GM21786 (cell line): ENCODE results near the gene TTYH2.
"Not testable (repeated sequence)": the region's sequence is repeated elsewhere in the genome, so short reads cannot be mapped to it uniquely, and the experiment has no call there.

ENCODE experiments used
- ATAC-seq: cut with Tn5 transposase; IDR thresholded peaks from one replicate; pipeline ENCODE4 v1.9.1; 2021; ENCODE audit not compliant: unreplicated experiment

The TTYH2 gene

DNA sequence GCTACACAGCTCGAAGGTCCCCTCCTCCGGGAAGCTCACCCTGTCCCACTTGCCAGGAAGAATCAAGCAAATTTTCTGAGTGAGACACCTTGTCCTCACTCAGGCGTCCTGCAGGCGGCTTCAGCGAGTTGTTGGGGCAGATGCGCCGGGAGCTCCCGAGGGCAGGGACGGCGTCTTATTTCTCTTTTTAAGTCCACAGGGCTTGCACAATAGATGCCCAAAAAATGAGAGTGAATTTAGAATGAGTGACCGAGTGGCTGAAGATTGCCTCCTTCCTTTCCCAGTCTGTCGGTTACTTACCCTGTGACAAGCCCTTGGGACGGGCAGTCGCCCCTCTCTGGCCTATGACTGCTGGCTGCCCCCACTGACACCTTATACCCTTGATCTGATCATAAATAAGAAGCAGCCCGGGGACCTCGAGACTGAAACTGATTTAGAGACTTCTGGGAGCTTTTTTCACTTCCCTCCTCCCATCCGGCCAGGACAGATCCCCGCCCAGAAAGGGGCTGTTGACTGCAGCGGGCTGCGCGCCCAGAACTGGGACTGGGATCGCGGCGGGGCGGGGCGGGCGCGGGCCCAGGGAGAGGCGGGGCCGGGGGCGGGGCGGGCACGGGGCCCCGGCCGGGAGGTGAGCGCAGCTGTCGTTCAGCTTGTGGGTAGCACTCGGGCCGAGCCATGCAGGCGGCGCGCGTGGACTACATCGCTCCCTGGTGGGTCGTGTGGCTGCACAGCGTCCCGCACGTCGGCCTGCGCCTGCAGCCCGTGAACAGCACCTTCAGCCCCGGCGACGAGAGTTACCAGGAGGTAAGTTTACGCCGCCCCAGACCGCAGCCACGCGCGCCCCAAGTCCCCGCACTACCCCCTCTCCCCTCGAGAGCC is at the start of gene TTYH2:
Gene TTYH2 (plus strand): TSS at position 659 of the 879 bp plus-strand sequence. CDS start 17 bp downstream, at position 676.
- ATAC-seq = peak; percentile 59

GRCh38 chr17:74163836-74164235 is 49.5 kb upstream of the TTYH2 start:
- no peak for ATAC-seq

DNA sequence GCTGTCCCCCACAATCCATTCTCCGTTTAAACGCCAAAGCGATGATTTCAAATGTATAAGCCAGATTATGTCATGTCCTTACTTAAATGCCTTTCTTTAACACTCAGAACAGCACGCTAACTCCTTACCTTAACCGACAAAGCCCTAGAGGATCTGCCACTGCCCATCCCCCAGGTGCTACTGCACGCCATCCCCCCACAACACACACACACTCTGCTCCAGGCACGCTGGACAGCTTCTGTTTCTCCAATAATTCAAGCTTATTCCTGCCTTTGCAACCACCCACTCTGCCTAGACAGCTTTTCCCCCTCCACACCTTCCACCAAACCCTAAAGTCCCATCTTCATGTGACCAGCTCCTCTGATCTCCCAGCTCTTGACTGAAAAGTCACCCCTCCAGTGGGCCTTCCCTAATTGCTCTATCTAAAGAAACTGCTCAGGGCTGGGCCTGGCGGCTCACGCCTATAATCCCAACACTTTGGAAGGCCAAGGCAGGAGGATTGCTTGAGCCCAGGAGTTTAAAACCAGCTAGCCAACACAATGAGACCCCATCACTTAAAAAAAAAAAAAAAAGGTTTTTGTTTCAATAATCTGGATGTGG is 48.8 kb upstream of the TTYH2 start:
- no peak for ATAC-seq

DNA sequence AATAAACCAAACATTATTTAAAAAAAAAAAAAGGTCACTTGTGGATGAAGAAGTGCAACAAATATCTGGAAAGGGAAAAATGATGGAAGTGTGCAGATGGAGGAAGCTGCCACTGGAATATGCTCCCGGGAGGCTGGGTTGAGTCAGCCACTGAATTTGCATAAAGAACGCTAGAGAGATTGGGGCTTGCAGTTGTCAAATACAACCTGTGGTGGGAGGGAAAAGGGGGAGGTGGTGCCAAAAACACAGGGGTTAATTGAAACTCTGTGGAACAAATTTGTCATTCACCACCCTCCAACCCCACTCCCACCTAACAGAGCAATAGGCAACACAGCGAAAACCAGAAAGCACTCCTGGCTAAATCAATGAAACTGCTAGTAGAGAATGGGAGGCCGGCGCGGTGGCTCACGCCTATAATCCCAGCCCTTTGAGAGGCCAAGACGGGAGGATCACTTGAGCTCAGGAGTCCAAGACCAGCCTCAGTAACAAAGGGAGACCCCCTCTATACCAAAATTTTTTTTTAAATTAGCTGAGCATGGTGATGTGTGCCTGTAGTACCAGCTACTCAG is 47.5 kb upstream of the TTYH2 start:
- ATAC-seq = no peak

- ATAC-seq = no peak
These were observed 42.4 kb upstream of the TTYH2 start for GRCh38 chr17:74170924-74171323.

DNA sequence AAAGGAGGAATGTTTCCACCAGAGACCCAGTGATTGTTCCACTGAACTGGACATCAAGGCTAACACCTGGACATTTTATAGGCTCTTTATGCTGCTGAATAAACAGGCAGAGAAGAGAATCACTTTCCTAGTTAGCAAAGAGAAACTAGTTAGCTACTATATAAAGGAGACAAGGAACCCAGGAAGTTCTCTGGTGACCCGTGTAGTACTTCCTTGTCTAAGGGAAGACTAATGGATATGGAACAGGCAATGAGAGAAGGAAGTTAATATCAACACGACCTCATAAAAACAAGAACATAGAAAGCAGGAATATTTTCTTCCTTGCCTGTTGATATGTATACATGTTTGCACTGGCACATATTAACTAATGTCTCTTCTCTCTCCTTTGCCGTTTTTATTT is 40.7 kb upstream of the TTYH2 start:
- no peak for ATAC-seq

DNA sequence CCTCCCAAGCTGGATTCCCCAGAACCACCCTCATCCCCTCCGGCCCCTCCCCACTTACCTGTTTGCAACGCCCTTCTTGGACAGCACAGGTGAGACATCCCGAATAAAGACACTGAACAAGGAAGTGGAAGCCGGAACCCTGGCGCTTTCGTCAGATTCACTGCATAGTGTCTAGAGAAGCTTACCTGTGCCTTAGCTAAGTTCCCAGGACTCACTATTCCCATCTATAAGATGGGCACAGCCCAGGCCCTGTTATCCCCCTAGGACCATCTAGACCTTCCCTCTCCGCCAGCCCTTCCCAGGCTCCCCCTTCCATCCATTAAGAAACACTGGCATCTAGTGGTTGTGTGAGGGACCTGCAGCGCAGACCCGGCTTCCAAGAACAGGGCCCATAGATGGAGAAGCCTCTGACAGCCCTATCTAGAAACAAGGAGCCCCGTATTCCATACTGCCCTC is 36.8 kb upstream of the TTYH2 start:
- no peak for ATAC-seq

DNA sequence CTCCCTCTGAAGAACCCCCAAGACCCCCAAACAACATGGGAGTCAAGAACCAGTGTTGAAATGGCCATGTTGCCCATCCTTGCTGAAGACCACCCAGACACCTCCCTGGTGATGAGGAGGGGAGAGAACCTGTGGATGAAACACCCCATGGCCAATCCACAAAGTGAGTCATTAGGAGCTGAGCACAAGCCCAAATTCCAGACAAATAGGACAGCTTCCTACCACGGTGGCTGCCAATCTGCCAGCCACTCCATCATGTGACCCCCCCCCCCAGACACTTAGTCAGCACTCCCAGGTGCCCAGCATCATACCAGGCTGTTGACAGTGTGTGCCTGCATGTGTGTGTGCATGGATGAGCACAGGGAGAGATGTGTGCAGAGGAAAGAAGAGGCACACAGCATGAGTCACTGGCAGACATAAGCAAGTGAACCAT is 36.3 kb upstream of the TTYH2 start:
- no peak for ATAC-seq

DNA sequence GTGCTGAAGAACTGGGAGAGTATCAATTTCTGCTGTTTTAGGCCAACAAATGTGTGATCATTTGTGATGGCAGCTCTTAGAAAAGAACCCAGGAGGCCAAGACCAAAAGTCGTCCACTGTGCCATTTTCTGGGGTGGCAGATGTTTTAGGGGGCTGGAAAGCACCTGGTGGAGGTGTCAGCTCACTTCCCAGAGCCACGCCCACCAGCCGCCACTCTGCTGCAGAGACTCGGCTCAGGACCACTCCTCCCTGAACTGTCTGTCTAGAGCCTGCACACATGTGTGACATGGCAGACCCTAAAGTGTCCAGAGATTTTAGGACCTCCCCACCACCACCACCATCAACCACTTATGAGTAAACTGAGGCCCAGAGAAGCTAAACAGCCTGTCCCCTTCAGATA is 33.8 kb upstream of the TTYH2 start:
- ATAC-seq = no peak

GRCh38 chr17:74180336-74180735 is 33.0 kb upstream of the TTYH2 start:
- ATAC-seq = no peak

GRCh38 chr17:74181341-74181740 is 32.0 kb upstream of the TTYH2 start:
- ATAC-seq = no peak

- ATAC-seq = no peak
These were observed 31.2 kb upstream of the TTYH2 start for GRCh38 chr17:74182041-74182723.

- ATAC-seq = no peak
These were observed 30.0 kb upstream of the TTYH2 start for GRCh38 chr17:74183411-74183810.

DNA sequence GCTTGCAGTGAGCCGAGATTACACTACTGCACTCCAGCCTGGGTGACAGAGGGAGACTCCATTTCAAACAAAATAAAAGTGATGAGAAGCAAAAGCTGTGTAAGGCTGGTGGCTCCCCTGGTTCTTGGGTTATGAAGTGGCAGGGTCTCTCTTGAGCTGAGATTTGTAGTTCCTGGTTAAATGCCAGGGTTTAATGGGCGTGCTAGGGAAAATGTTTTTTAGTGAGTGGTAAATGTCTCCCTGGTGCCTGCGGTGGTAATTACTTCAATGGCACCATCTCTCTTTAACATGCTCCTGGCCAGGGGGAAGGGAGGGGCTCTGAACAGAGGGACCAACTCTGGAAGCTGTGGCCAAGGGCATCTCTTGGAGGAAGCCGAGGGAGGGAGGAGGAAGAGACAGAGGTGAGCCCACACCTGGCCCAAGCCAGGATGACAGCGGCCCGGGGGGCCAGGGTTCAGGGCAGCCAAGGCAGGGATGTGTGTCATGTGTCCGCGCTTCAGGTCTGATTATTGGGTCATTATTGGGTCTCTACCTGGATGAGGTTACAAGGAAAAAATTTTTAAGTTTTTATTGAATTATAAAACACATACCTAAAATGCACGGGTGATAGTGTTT is 27.7 kb upstream of the TTYH2 start:
- ATAC-seq = no peak

- ATAC-seq = no peak
These were observed 26.9 kb upstream of the TTYH2 start for GRCh38 chr17:74186498-74186897.

DNA sequence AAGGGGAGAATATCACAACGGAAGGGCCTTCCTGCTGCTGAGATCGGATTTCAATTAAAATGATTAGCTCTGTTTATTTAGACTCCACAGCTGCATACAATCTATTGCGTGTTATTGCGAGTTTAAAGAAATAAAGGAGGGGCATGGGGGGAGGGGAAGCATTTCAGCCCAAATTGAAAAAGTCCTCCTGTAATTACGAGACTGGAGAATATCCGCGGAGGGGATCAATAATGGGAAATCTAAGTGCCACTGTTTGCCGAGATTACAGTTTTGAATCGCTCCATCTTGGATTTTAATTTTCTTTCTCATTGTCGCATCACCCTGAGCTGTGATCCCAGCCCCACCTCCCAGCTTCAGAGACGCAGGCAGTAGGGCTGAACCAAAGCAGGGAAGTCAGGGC is 25.6 kb upstream of the TTYH2 start:
- no peak for ATAC-seq

GRCh38 chr17:74188687-74189086 is 24.7 kb upstream of the TTYH2 start:
- ATAC-seq = not testable (repeated sequence)

DNA sequence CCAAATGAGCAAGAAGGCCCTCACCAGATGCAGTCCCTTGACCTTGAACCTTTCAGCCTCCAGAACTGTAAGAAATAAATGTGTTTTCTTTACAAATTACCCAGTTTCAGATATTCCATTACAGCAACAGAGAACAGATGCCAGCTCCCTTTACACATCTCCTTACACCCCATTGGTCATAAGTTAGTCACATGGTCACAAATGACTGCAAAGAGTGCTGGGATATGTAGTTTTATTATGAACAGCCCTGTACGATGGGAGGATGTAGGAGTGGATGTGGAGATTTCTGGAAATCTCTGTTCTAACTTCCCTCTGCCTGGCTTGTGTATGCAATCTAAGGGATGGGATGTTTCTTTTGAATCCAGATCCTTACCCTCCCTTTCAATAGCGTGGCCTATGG is 23.2 kb upstream of the TTYH2 start:
- peak; percentile 78 for ATAC-seq

DNA sequence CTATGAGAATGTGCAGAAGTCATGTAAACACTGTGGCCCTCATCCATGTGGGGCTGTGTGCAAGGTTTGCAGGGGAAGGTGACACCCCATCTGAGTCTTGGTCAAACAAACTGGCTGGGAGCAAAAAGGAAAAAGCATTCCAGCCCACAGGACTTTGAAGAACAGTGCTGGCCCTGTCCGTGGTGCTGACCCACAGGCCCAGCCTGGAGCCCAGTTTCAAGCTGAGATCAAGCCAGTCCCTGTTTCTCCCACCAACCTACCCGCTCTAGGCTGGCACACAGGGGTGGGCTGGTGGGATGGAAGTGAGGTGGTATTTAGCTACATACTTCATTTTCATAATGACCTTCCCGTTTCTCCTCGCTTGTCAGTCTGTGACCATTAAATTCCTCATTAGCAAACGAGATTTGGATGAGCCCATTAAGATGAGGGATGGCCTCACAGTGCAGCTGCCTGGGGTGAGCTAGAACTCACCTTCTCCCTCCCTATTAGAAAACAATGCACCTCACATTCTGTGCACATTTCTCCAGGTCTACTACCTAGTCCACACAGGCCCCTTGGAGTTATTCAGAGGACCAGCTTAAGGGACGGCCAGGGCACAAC is 22.5 kb upstream of the TTYH2 start:
- ATAC-seq = no peak

DNA sequence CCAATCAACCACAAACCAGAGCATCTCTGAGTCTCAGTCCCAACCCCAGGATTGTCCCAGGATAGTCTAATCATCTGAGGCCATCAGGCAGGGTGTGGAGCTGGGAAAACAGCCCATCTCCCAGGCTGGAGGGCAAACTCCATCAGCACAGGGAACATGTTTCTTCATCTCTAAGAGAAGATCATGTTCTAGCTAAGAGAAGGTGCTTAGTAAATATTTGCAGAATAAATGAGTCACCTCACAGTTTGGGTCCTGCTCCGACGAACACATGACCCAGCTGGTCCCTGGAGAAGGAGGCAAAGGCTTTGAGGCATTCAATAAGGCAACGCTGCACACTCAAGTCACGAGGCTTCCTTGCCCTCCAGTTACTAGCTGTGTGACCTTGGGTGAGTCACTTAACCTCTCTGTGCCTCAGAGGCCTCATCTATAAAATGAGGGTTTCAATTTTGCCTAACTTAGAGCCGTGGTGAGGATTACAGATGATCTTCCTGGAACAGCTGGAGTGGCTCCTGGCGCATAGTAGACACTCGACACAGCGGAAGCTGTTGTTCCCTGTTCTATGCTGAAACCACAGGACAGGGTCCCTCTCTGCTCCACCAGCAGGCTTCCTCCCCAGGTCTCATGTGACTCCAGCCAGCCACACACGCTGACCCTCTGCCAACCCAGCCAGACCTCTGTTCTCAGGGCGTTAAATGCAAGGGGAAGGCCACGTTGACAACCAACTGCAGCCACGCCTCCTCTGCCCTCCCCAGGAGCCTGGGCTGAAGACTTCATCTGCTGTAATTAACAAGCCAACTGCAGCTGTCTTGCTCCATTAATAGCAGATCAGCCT is 20.2 kb upstream of the TTYH2 start:
- ATAC-seq = no peak
